Activated naive CD4-positive, alpha-beta T cell (primary cell): Measurements from ENCODE around the gene RPTOR.

Source experiments
- DNase-seq, 4 experiments: peaks; one replicate each; lab custom pipeline; 2025; lab: John Stamatoyannopoulos, UW

Gene RPTOR

GRCh38 chr17:80643326-80644099, 98.9 kb downstream of the RPTOR start:
- no peak for DNase-seq

GRCh38 chr17:80644536-80644935, 99.9 kb downstream of the RPTOR start:
- DNase-seq: no peak

- DNase-seq: no peak
Measured at GRCh38 chr17:80645706-80646325, 101.2 kb downstream of the RPTOR start.

- no peak for DNase-seq
Measured at GRCh38 chr17:80646328-80646727, 101.7 kb downstream of the RPTOR start.

GRCh38 chr17:80647746-80648145, 103.1 kb downstream of the RPTOR start:
- no peak for DNase-seq

- DNase-seq: no peak
Measured at GRCh38 chr17:80649200-80649644, 104.6 kb downstream of the RPTOR start.

GRCh38 chr17:80649672-80650330, 105.2 kb downstream of the RPTOR start:
- peak in 2 of 4 experiments; percentile 33 to 54 for DNase-seq

- DNase-seq: no peak
Measured at GRCh38 chr17:80650331-80650672, 105.7 kb downstream of the RPTOR start.

- DNase-seq: no peak
Measured at GRCh38 chr17:80650751-80651518, 106.3 kb downstream of the RPTOR start.

GRCh38 chr17:80652756-80653330, 108.2 kb downstream of the RPTOR start:
- DNase-seq: no peak

- no peak for DNase-seq
Measured at GRCh38 chr17:80653856-80654255, 109.2 kb downstream of the RPTOR start.

- no peak for DNase-seq
Measured at GRCh38 chr17:80655608-80656007, 111.0 kb downstream of the RPTOR start.

- no peak for DNase-seq
Measured at GRCh38 chr17:80656590-80656989, 112.0 kb downstream of the RPTOR start.

GRCh38 chr17:80657561-80657960, 112.9 kb downstream of the RPTOR start:
- DNase-seq: no peak

GRCh38 chr17:80658821-80659220, 114.2 kb downstream of the RPTOR start:
- DNase-seq: no peak

GRCh38 chr17:80659651-80660050, 115.0 kb downstream of the RPTOR start:
- DNase-seq: no peak

GRCh38 chr17:80660527-80661198, 116.0 kb downstream of the RPTOR start:
- DNase-seq: no peak

- no peak for DNase-seq
Measured at GRCh38 chr17:80662557-80662956, 117.9 kb downstream of the RPTOR start.

GRCh38 chr17:80663781-80664206, 119.2 kb downstream of the RPTOR start:
- peak in 2 of 4 experiments; percentile 31 to 40 for DNase-seq

GRCh38 chr17:80664217-80664790, 119.7 kb downstream of the RPTOR start:
- no peak for DNase-seq

- no peak for DNase-seq
Measured at GRCh38 chr17:80665792-80666191, 121.2 kb downstream of the RPTOR start.
